ENCODE results near the gene OTUB1. TPM values are rescaled to one million over a fixed set of nuclear protein-coding genes. Genes with fewer than 3 reads are reported as not detected.

OTUB1 gene
- total and polyA plus RNA-seq, 9 of the 15 experiments (the other 6 are each of a cell fraction or from before 2014, with no cell fraction given) = 29.5 to 134 (median 66.1) TPM

- H3K27me3 ChIP-seq (ENCODE audit: control insufficient read depth in 2 of 2, insufficient read depth in 2 of 2, low read length in 2 of 2) = no peaks in the 10 kb centered on the region
- no TSS peak for BruUV-seq (replicated peaks)
These were observed 22.8 kb downstream of the OTUB1 start for GRCh38 chr11:64008914-64009633.

More at GRCh38 chr11:64008914-64009633, 22.8 kb downstream of the OTUB1 start:
- FAIRE-seq = no peak
- H4K20me1 ChIP-seq (replicated peaks; ENCODE audit: control insufficient read depth, insufficient read depth, low read length) = peaks cover 49% of the 10 kb centered on the region
- H3K4me1 ChIP-seq (replicated peaks in 1 of 2; ENCODE audit: control insufficient read depth in 2 of 2, insufficient read depth in 2 of 2, low read length in 2 of 2) = peaks cover 16 to 53% of the 10 kb centered on the region in 2 experiments
- H3K9me3 ChIP-seq (replicated peaks; ENCODE audit: control insufficient read depth, insufficient read depth, low read depth, low read length) = no peaks in the 10 kb centered on the region; the same call in 1 of the 2 replicates
- 40% methylated on average over 16 of the region's 18 CpGs for WGBS (ENCODE audit: insufficient coverage, low coverage, missing lambda C conversion rate)
- H3K9me1 ChIP-seq (ENCODE audit: control insufficient read depth, insufficient read depth, low read length) = peaks cover 16% of the 10 kb centered on the region
- no peak overlapping the region for H3K9ac ChIP-seq (ENCODE audit: insufficient read depth in 1 of 2, low read depth in 2 of 2, low read length in 2 of 2)
- in situ Hi-C loops (cut with MboI) = no loop called here
- H2AFZ ChIP-seq (ENCODE audit: low read depth, low read length) = no peak overlapping the region
- ATAC-seq = no peak
- H3K4me2 ChIP-seq (ENCODE audit: insufficient read depth, low read length) = no peak overlapping the region
- H3K27ac ChIP-seq (ENCODE audit: extremely low read depth, low read depth, low read length) = no peak overlapping the region
- no peaks in the 10 kb centered on the region; the same call in 2 of the 3 replicates for H3K36me3 ChIP-seq (ENCODE audit: control insufficient read depth, insufficient read depth, low read length)
- POLR2A ChIA-PET = interaction anchor here (0.6 kb wide), 1 partner anchor 172 kb away, joined by 3 read pairs; no protein-coding TSS in a partner anchor
- no peak for DNase-seq (ENCODE audit: extremely low read depth in 1 of 4, low spot score in 3 of 4)
- no peak for TF ChIP-seq ZNF696 (CRISPR knock-in tag; conservative IDR thresholded peaks at IDR 0.05)
- TF ChIP-seq HNRNPUL1 (IDR thresholded peaks at IDR 0.05; ENCODE audit: low read length) = no peak
- no peak for TF ChIP-seq PRDM10 (IDR thresholded peaks at IDR 0.05; ENCODE audit: partially characterized antibody)
- TF ChIP-seq HIVEP1 (CRISPR knock-in tag; IDR thresholded peaks at IDR 0.05) = no peak
- no peak for TF ChIP-seq PRMT5 (CRISPR knock-in tag; IDR thresholded peaks at IDR 0.05)
- no peak for TF ChIP-seq ZNF77 (CRISPR knock-in tag; IDR thresholded peaks at IDR 0.05)
- TF ChIP-seq TFAM (CRISPR knock-in tag; conservative IDR thresholded peaks at IDR 0.05) = no peak
- TF ChIP-seq CTCF (IDR thresholded peaks at IDR 0.05 in 2 of 3, conservative IDR thresholded peaks at IDR 0.05 in 1 of 3; ENCODE audit: insufficient read depth in 2 of 3, low read depth in 1 of 3, low read length in 3 of 3) = peak in 2 of 3 experiments; percentile 8 to 10; a peak in 1 of 6 replicates
- CTCF ChIA-PET (ENCODE audit: low intra/inter-chr PET ratio) = no interaction called here
- intact Hi-C loops (cut with micrococcal nuclease) = loop anchor here (10.0 kb wide), 2 partner anchors 86 to 136 kb away; no protein-coding TSS in a partner anchor
- H3K4me3 ChIP-seq = no peak overlapping the region
- no peaks in the 10 kb centered on the region for H3K79me2 ChIP-seq (ENCODE audit: control insufficient read depth, insufficient read depth, low read length)

Data from K562 (cell line).